UCSD-AML1 (cell line): ENCODE results near the gene INO80B.
"Not testable (repeated sequence)": the region's sequence is repeated elsewhere in the genome, so short reads cannot be mapped to it uniquely, and the experiment has no call there.

Experiments
- DNase-seq: peaks from one replicate; lab custom pipeline; 2025; ENCODE audit not compliant: unreplicated experiment; lab: John Stamatoyannopoulos, UW

INO80B gene

DNA sequence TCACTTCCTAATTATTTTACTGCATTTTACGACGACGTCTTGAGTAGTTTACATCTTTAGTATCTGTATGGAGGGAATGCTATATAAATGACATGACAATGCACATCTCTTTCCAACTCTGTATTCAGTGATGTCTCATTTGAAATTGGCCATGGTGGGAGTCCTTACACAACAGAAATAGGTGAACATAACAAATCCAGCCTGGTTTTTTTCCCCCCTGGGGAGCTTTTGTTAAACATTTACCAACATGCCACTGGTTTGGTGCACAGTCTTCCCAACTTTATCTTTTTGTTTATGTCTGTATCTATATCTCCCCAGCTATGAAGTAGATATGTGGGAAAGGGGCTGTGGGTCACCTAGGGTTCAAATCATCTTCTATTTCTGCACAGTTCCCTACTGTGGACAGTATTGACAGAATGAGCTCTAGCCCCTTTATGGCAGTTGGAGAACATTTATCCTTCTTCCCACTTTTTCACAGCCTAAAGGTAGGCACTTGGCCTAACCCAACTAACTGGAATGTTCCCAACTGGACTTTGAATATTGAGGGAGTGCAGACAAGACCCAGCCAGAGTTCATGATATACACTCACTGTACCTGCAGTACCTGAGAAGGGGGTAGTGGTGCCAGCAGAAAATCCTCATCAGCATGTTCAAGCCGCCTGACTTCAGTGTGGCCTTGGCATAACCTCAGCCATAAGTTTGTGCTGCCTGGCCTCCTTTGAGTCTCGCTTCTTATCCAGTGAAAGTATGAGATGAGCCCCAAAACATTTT lies 7.5 kb upstream of the INO80B start:
- no peak for DNase-seq

- DNase-seq: no peak
Measured at GRCh38 chr2:74448771-74449170, 6.1 kb upstream of the INO80B start.

- no peak for DNase-seq
Measured at GRCh38 chr2:74450570-74451190, 4.2 kb upstream of the INO80B start.

GRCh38 chr2:74457129-74457548 lies 2.3 kb downstream of the INO80B start:
- DNase-seq: no peak

- peak; percentile 73 for DNase-seq
Measured at GRCh38 chr2:74457549-74458131, 2.8 kb downstream of the INO80B start.

- DNase-seq: peak; percentile 99
Measured at GRCh38 chr2:74458132-74458937, 3.4 kb downstream of the INO80B start, which contains the start of gene WBP1. TSS of gene WBP1 (plus strand) at chr2:74458438. CDS start at chr2:74458603, 165 bp downstream.

DNA sequence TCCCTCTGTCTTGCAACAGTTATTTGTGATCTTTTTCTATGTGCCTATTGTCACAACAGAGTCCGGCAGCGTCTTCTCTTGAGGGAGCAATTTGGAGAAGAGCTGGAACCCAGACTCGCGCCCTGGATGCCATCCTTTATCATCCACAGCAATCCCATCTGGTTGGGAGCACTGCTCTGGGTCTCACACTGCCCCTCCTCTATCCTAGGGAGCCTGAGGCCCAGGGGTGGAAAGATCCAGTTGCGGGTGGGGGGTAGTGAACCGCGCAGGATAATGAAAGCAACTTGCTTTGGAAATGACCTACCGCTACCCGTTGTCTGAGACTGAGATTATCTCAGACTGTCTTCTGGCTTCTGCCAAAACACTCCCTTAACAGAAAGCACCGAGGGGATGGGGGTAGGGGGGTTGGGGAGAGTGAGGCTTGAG lies 4.1 kb downstream of the INO80B start:
- DNase-seq: no peak

DNA sequence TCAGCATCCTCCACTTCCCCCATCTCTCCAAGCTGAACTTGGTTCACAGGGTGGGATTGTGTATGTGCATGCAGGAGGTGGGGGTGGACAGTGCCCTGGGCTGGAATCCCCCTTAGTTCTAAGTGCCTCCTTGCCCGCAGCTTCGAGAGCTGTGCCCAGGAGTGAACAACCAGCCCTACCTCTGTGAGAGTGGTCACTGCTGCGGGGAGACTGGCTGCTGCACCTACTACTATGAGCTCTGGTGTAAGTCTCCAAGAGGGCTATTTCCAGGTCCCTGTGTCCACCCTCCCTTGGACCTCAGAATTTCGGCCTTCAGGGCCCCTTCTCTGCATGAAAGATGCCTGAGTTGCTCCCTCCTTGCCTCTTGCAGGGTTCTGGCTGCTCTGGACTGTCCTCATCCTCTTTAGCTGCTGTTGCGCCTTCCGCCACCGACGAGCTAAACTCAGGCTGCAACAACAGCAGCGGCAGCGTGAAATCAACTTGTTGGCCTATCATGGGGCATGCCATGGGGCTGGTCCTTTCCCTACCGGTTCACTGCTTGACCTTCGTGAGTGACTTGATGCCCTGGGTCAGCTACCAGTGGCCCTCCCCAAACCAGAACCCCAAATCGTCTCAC lies 4.7 kb downstream of the INO80B start:
- not testable (repeated sequence) for DNase-seq

DNA sequence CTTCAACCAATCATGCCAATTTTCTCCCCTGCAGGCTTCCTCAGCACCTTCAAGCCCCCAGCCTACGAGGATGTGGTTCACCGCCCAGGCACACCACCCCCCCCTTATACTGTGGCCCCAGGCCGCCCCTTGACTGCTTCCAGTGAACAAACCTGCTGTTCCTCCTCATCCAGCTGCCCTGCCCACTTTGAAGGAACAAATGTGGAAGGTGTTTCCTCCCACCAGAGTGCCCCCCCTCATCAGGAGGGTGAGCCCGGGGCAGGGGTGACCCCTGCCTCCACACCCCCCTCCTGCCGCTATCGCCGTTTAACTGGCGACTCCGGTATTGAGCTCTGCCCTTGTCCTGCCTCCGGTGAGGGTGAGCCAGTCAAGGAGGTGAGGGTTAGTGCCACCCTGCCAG lies 5.3 kb downstream of the INO80B start:
- not testable (repeated sequence) for DNase-seq

DNA sequence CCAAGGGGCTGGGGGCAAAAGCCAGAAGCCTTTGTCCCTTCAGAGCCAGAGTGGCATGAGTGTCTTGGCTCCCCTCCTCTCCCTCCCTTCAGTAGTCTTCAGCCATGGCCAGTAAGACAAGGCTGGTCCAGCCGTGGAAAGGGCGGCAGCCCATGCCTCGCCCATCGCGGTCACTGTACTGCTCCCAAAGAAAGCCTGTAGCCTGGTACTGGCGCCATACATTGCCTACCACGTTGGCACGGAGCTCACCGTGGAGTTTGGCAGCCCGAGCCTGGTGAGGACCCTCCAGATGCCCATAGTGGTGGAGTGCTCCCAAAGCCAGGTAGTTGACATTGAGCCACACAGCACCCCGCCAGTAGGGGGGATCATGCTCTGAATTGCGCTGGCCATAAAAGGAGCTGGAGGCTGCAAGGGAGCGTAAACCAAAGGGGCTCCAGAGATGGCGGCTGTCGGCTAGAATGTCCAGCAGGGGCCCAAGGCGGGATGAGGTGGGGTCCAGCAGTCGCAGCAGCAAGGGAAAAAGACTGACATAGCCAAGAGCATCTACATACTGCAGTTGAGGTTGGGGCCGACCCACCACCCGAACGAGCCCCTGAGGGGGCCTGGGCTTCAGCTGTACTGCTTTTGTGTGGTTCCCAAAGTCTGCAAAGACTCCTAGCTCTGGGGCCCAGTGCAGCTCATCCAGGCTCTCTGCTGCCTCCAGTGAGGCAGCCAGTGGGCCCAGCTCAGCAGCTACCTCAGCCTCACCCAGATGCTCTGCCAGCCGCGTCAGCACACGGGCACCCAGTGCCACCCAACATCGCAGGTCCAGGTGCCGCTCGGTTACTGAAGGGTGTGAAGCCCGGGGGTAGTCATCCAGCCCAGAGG lies 6.5 kb downstream of the INO80B start:
- no peak for DNase-seq

GRCh38 chr2:74462054-74462785 lies 7.3 kb downstream of the INO80B start:
- DNase-seq: no peak

GRCh38 chr2:74462786-74463105 lies 7.9 kb downstream of the INO80B start:
- DNase-seq: no peak

DNA sequence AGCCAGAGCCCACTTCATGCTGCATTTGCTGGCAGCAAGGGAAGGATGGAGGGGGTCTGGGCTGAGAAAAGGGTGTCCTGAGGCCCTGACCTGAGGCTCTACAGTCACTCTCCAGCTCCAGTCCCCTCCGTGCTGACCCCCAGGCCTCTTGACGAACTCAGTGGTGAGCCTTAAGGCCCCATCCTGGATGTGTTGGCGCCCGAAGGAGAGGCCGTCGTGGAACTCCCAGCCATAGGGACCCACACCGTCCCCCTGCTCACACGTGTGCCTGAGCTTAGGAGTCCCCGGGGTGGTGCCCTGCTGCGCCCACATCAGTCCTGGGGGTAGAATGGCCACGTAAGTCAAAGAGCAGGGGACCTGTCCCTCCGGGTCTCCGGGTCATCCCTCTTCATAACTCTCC lies 9.5 kb downstream of the INO80B start:
- no peak for DNase-seq

DNA sequence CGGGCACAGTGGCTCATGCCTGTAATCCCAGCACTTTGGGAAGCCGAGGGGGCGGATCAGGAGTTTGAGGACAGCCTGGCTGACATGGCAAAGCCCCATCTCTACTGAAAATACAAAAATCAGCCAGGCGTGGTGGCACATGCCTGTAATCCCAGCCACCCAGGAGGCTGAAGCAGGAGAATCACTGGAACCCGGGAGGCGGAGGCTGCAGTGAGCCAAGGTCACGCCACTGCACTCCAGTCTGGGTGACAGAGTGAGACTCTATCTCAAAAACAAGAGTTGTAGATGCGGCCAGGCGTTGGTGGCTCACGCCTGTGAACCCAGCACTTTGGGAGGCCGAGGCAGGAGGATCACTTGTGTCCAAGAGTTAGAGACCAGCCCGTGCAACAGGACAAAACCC lies 15.9 kb downstream of the INO80B start:
- DNase-seq: not testable (repeated sequence)

DNA sequence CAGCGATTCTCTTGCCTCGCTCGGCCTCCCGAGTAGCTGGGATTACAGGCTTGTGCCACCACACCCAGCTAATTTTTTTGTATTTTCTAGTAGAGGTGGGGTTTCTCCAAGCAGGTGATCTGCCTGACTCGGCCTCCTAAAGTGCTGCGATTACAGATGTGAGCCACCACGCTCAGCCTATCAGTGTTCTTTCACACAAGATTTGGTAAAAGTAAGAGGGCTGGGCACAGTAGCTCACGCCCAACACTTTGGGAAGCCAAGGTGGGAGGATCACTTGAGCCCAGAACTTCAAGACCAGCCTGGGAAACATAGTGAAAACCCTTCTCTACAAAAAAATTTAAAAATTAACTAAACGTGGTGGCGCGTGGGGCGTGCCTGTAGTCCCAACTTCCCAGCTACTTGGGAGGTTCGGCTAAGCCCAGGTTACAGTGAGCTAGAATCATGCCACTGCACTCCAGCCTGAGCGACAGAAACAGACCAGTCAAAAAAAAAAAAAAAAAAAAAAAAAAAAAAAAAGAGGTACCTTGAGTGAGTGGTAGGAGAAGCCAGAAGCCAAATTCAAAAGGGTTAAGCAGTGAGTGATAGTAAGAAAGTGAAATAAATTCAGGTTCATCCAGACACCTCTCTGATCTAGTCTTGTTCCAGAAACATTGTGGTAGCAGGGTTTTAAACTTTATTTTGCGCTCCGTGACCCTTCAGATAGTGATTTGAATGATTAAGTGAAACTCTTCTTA lies 16.6 kb downstream of the INO80B start:
- no peak for DNase-seq

- peak; percentile 95 for DNase-seq
Measured at GRCh38 chr2:74472086-74472944, 17.4 kb downstream of the INO80B start, which contains the start of gene MRPL53. TSS of gene MRPL53 (minus strand) at chr2:74472680. CDS start at chr2:74472660, 20 bp downstream.

DNA sequence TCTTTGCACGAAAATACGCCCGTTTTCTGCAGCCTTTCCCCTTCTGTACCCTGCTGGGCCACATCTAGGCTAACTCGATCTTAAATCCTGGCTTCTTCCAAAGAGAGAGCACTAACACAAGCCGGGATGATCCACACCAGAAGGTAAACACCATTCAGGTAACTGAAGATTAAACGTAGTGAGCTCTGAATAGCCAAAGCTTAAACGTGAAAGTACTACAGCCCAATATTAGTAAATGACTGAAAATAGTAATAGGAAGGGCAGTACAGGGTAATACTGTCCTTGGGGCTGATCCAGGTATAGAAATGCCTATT lies 18.0 kb downstream of the INO80B start:
- no peak for DNase-seq

DNA sequence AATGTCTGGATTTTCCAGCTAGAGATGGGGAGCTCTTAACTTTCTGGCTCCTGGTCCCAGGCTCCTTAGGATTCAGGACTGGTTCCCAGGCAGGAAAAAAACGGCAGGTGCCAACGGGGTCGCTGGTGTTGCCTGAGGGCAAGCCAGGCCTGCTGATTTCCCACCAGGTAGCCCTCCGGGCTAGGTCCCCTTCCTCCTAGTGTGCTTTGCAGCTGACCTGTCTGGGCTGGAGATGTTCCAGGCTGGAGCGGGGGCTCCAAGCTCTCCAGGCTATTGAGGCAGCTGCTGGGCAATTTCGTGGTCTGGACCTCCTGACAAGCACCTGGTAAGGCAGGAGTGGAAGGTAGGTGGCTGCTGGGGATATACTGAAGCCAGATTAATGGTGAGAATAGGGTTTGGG lies 19.6 kb downstream of the INO80B start:
- no peak for DNase-seq
